ENCODE measurements around the gene CSMD2.

DNA sequence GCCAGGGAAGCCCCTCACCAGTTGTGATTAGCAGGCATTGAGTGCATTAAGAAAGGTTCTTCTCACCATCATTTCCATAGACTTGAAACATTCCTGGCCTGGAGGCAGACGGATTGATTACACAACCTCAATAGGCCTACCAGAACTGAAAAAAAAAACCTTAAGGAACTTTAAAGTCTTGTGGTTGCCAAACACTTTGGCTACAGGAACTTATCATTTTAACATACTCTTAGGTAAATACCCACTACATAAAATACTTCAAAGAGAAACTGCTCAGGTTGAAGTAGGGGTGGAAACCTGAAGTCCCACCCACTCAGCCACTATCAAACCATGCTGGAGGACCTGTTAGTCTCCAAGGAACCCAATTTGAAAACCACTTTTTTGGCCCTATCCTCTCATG, 323.5 kb downstream of the CSMD2 start:
- TF ChIP-seq, protein P1, sequence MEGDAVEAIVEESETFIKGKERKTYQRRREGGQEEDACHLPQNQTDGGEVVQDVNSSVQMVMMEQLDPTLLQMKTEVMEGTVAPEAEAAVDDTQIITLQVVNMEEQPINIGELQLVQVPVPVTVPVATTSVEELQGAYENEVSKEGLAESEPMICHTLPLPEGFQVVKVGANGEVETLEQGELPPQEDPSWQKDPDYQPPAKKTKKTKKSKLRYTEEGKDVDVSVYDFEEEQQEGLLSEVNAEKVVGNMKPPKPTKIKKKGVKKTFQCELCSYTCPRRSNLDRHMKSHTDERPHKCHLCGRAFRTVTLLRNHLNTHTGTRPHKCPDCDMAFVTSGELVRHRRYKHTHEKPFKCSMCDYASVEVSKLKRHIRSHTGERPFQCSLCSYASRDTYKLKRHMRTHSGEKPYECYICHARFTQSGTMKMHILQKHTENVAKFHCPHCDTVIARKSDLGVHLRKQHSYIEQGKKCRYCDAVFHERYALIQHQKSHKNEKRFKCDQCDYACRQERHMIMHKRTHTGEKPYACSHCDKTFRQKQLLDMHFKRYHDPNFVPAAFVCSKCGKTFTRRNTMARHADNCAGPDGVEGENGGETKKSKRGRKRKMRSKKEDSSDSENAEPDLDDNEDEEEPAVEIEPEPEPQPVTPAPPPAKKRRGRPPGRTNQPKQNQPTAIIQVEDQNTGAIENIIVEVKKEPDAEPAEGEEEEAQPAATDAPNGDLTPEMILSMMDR (IDR thresholded peaks at IDR 0.05): no peak
- TF ChIP-seq EZH2phosphoT487 (IDR thresholded peaks at IDR 0.05) (no peak), EZH2 (IDR thresholded peaks at IDR 0.05) (no peak)

All from neural progenitor cell (in vitro differentiated cells).